GM12875 (cell line): ENCODE data around the gene PCDHB9.
"Not testable (repeated sequence)": the region's sequence is repeated elsewhere in the genome, so short reads cannot be mapped to it uniquely, and the experiment has no call there.

ENCODE experiments used
- H3K4me3 ChIP-seq: one replicate; pipeline ENCODE4 v1.5.1; 2011; ENCODE audit warnings: low read depth, low read length, control low read depth
- TF ChIP-seq, protein P1 (sequence below): IDR thresholded peaks from 2 replicates; pipeline ENCODE4 v1.5.1; 2011; ENCODE audit warnings: low read depth, mild to moderate bottlenecking, control low read depth, inconsistent platforms, low read length, moderate library complexity, borderline replicate concordance; ENCODE audit not compliant: insufficient read depth

The PCDHB9 gene

DNA sequence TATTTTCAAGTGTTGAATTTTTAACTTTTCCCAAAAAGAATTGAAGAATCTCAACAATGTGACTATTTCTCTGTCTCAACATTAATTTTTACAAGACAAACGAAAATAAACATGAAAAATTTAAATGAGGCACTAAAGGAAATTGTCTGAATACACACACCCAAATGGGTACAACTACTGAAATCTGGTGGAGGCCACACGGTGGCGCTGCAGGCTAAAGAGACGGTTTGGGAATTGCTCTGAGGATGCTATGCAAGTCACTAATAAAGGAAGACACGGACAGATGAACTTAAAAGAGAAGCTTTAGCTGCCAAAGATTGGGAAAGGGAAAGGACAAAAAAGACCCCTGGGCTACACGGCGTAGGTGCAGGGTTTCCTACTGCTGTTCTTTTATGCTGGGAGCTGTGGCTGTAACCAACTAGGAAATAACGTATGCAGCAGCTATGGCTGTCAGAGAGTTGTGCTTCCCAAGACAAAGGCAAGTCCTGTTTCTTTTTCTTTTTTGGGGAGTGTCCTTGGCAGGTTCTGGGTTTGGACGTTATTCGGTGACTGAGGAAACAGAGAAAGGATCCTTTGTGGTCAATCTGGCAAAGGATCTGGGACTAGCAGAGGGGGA is 5.3 kb downstream of the PCDHB9 start, which contains the start of gene PCDHB10:
TSS of gene PCDHB10 (plus strand) at position 244 of the 616 bp plus-strand sequence. CDS start at position 444, 200 bp downstream.
- H3K4me3 ChIP-seq, result no peak within 1 kb of the TSS

DNA sequence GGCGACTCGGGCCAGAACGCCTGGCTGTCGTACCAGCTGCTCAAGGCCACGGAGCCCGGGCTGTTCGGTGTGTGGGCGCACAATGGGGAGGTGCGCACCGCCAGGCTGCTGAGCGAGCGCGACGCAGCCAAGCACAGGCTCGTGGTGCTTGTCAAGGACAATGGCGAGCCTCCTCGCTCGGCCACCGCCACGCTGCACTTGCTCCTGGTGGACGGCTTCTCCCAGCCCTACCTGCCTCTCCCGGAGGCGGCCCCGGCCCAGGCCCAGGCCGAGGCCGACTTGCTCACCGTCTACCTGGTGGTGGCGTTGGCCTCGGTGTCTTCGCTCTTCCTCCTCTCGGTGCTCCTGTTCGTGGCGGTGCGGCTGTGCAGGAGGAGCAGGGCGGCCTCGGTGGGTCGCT is 7.4 kb downstream of the PCDHB9 start:
- not testable (repeated sequence) for H3K4me3 ChIP-seq

More for the DNA sequence above, 5.3 kb downstream of the PCDHB9 start, which contains the start of gene PCDHB10:
- TF ChIP-seq, protein P1, sequence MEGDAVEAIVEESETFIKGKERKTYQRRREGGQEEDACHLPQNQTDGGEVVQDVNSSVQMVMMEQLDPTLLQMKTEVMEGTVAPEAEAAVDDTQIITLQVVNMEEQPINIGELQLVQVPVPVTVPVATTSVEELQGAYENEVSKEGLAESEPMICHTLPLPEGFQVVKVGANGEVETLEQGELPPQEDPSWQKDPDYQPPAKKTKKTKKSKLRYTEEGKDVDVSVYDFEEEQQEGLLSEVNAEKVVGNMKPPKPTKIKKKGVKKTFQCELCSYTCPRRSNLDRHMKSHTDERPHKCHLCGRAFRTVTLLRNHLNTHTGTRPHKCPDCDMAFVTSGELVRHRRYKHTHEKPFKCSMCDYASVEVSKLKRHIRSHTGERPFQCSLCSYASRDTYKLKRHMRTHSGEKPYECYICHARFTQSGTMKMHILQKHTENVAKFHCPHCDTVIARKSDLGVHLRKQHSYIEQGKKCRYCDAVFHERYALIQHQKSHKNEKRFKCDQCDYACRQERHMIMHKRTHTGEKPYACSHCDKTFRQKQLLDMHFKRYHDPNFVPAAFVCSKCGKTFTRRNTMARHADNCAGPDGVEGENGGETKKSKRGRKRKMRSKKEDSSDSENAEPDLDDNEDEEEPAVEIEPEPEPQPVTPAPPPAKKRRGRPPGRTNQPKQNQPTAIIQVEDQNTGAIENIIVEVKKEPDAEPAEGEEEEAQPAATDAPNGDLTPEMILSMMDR, result peak; percentile 34; the same call in 1 of the 2 replicates

DNA sequence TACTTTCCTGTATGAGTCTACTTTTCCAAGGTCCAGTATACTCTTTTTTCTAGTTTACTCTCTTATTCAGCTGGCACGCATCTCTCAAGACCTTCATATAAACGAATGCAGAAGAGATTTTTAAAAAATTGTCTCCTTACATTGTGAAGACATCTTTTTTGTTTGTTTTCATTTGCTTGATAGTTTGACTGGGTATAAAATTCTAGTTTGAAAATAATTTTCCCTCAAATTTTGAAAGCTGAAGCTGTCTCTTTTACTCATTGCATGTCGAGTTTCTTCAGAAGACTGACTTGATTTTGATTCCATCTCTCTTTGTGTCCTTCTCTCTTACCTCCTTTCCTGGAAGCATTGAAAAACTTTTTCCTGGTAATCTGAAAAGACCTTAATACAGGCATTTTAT is 9.4 kb downstream of the PCDHB9 start:
- TF ChIP-seq, protein P1, result no peak
- H3K4me3 ChIP-seq, result no peak overlapping the region

DNA sequence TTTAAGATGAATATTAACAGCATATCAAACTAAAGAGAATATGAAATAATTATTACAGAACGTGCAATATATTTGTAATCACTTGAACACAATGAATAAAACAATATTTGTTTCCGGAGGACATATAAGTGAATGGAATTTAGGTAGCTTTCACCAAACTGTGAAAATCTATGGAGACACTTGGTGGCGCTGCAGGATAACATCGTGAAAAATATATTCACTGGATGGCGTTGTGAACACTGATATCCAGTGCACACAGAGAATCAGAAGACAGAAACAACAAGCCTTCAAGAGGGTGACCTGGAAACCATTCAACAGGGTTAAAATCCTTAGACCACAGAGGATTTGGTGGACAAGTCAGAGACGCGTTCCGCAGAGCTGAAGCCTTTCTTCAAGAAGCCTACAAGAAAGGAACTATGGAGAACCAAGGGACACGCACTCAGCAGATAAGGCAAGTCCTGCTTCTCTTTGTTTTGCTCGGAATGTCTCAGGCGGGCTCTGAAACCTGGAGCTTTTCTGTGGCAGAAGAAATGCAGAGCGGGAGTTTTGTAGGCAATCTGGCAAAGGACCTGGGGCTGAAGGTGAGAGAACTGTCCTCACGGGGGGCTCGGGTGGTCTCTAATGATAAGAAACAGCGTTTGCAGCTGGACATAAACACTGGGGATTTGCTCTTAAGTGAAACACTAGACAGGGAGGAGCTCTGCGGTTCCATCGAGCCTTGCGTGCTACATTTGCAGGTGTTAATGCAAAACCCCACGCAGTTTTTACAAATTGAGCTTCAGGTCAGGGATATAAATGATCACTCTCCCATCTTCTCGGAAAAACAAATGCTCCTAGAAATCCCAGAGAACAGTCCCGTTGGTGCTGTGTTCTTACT is 12.6 kb downstream of the PCDHB9 start, which contains the start of gene PCDHB11:
TSS of gene PCDHB11 (plus strand) at position 269 of the 877 bp plus-strand sequence. CDS start at position 417, 148 bp downstream.
- TF ChIP-seq, protein P1, result no peak
- H3K4me3 ChIP-seq, result no peak within 1 kb of the TSS

DNA sequence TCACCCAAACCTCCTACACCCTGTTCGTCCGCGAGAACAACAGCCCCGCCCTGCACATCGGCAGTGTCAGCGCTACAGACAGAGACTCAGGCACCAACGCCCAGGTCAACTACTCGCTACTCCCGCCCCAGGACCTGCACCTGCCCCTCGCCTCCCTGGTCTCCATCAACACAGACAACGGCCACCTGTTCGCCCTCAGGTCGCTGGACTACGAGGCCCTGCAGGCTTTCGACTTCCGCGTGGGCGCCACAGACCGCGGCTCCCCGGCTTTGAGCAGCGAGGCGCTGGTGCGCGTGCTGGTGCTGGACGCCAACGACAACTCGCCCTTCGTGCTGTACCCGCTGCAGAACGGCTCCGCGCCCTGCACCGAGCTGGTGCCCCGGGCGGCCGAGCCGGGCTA is 14.2 kb downstream of the PCDHB9 start:
- not testable (repeated sequence) for H3K4me3 ChIP-seq

DNA sequence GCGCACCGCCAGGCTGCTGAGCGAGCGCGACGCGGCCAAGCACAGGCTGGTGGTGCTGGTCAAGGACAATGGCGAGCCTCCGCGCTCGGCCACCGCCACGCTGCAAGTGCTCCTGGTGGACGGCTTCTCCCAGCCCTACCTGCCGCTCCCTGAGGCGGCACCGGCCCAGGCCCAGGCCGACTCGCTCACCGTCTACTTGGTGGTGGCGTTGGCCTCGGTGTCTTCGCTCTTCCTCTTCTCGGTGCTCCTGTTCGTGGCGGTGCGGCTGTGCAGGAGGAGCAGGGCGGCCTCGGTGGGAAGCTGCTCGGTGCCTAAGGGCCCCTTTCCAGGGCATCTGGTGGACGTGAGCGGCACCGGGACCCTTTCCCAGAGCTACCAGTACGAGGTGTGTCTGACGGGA is 14.7 kb downstream of the PCDHB9 start:
- H3K4me3 ChIP-seq, result not testable (repeated sequence)

DNA sequence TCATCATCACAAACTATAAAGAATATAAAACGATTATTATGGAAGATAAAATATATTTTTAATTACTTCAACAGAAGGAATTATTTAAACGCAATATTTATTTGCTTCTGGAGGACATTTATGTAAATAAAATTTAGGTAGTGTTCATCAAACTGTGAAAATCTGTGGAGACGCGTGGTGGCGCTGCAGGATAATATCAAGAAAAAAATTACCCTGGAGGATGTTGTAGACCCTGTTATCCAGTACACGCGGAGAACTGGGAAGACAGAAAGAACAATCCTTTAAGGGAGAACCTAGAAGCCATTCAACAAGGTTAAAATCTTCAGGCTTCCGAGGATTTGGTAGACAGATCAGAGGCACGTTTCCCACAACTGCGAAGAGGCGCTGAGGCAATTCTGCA is 21.5 kb downstream of the PCDHB9 start, which contains the start of gene PCDHB12:
TSS of gene PCDHB12 (plus strand) at position 242 of the 400 bp plus-strand sequence. CDS start 189 bp downstream, outside the sequence.
- no peak within 1 kb of the TSS for H3K4me3 ChIP-seq
- TF ChIP-seq, protein P1, result no peak

DNA sequence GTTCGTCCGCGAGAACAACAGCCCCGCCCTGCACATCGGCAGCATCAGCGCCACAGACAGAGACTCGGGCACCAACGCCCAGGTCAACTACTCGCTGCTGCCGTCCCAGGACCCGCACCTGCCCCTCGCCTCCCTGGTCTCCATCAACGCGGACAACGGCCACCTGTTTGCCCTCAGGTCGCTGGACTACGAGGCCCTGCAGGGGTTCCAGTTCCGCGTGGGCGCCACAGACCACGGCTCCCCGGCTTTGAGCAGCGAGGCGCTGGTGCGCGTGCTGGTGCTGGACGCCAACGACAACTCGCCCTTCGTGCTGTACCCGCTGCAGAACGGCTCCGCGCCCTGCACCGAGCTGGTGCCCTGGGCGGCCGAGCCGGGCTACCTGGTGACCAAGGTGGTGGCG is 23.3 kb downstream of the PCDHB9 start:
- H3K4me3 ChIP-seq, result not testable (repeated sequence)

DNA sequence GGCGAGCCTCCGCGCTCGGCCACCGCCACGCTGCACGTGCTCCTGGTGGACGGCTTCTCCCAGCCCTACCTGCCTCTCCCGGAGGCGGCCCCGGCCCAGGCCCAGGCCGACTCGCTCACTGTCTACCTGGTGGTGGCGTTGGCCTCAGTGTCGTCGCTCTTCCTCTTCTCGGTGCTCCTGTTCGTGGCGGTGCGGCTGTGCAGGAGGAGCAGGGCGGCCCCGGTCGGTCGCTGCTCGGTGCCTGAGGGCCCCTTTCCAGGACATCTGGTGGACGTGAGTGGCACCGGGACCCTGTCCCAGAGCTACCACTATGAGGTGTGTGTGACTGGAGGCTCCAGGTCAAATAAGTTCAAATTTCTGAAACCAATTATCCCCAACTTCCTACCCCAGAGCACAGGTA is 23.9 kb downstream of the PCDHB9 start:
- H3K4me3 ChIP-seq, result not testable (repeated sequence)

DNA sequence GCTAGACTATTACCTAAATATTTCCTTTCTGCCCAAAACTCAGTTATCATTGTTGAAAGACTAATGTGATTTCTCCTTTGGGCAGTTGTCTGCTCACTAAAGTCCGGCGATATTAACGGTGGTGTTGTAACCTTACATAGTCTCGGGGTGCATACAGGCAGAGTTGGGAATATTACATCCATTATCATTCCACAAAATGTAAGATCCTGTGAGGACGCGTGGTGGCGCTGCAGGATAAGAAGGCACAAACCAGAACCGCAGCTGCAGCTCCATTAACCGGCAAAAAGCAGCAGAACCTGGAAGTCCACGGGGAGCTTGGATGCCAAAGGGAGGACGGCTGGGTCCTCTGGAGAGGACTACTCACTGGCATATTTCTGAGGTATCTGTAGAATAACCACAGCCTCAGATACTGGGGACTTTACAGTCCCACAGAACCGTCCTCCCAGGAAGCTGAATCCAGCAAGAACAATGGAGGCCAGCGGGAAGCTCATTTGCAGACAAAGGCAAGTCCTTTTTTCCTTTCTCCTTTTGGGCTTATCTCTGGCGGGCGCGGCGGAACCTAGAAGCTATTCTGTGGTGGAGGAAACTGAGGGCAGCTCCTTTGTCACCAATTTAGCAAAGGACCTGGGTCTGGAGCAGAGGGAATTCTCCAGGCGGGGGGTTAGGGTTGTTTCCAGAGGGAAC is 26.8 kb downstream of the PCDHB9 start, which contains the start of gene PCDHB13:
TSS of gene PCDHB13 (plus strand) at position 264 of the 684 bp plus-strand sequence. CDS start at position 469, 205 bp downstream.
- not testable (repeated sequence) for H3K4me3 ChIP-seq

DNA sequence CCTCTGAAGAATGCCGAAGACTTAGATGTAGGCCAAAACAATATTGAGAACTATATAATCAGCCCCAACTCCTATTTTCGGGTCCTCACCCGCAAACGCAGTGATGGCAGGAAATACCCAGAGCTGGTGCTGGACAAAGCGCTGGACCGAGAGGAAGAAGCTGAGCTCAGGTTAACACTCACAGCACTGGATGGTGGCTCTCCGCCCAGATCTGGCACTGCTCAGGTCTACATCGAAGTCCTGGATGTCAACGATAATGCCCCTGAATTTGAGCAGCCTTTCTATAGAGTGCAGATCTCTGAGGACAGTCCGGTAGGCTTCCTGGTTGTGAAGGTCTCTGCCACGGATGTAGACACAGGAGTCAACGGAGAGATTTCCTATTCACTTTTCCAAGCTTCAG is 27.6 kb downstream of the PCDHB9 start:
- not testable (repeated sequence) for H3K4me3 ChIP-seq

DNA sequence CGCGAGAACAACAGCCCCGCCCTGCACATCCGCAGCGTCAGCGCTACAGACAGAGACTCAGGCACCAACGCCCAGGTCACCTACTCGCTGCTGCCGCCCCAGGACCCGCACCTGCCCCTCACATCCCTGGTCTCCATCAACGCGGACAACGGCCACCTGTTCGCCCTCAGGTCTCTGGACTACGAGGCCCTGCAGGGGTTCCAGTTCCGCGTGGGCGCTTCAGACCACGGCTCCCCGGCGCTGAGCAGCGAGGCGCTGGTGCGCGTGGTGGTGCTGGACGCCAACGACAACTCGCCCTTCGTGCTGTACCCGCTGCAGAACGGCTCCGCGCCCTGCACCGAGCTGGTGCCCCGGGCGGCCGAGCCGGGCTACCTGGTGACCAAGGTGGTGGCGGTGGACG is 28.5 kb downstream of the PCDHB9 start:
- H3K4me3 ChIP-seq, result not testable (repeated sequence)

DNA sequence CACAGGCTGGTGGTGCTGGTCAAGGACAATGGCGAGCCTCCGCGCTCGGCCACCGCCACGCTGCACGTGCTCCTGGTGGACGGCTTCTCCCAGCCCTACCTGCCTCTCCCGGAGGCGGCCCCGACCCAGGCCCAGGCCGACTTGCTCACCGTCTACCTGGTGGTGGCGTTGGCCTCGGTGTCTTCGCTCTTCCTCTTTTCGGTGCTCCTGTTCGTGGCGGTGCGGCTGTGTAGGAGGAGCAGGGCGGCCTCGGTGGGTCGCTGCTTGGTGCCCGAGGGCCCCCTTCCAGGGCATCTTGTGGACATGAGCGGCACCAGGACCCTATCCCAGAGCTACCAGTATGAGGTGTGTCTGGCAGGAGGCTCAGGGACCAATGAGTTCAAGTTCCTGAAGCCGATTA is 29.1 kb downstream of the PCDHB9 start:
- not testable (repeated sequence) for H3K4me3 ChIP-seq
